GM23248 (cell line): ENCODE data around the gene ASCL4. TPM values are rescaled to one million over a fixed set of nuclear protein-coding genes. Genes with fewer than 3 reads are reported as not detected.

ENCODE experiments used
- DNase-seq: peaks from one replicate; pipeline ENCODE4 v3.0.0-alpha.2; 2015
- H2AFZ ChIP-seq: fragments of 200-600 bp; sonication (generic); 2 replicates; pipeline ENCODE4 v1.6.1; 2016; ENCODE audit warnings: antibody characterized with exemption
- H3F3A ChIP-seq: fragments of 200-600 bp; sonication (generic); 2 replicates; pipeline ENCODE4 v1.6.1; 2016; ENCODE audit warnings: mild to moderate bottlenecking, antibody characterized with exemption, mixed run types; ENCODE audit not compliant: insufficient read depth
- H3K27ac ChIP-seq: fragments of 200-600 bp; sonication (generic); 2 replicates; pipeline ENCODE4 v1.5.1; 2016; ENCODE audit warnings: mild to moderate bottlenecking
- H3K27me3 ChIP-seq: fragments of 200-600 bp; sonication (generic); replicated peaks from 2 replicates; pipeline ENCODE4 v1.6.1; 2016; ENCODE audit warnings: mild to moderate bottlenecking; ENCODE audit not compliant: insufficient read depth
- H3K36me3 ChIP-seq: fragments of 200-600 bp; sonication (generic); 2 replicates; pipeline ENCODE4 v1.6.1; 2016; ENCODE audit warnings: low read depth, mild to moderate bottlenecking
- H3K4me1 ChIP-seq: fragments of 200-600 bp; sonication (generic); 2 replicates; pipeline ENCODE4 v1.6.1; 2016; ENCODE audit warnings: mild to moderate bottlenecking; ENCODE audit not compliant: insufficient read depth
- H3K4me2 ChIP-seq: fragments of 200-600 bp; sonication (generic); one replicate; pipeline ENCODE4 v1.6.1; 2016; ENCODE audit warnings: mild to moderate bottlenecking; ENCODE audit not compliant: unreplicated experiment
- H3K4me3 ChIP-seq: fragments of 200-600 bp; sonication (generic); 2 replicates; pipeline ENCODE4 v1.5.1; 2016; ENCODE audit warnings: mild to moderate bottlenecking
- H3K79me2 ChIP-seq: fragments of 200-600 bp; sonication (generic); 2 replicates; pipeline ENCODE4 v1.6.1; 2016; ENCODE audit warnings: mild to moderate bottlenecking; ENCODE audit not compliant: insufficient read depth
- H3K9ac ChIP-seq: fragments of 200-600 bp; sonication (generic); 2 replicates; pipeline ENCODE4 v1.6.1; 2016; ENCODE audit warnings: mild to moderate bottlenecking
- H3K9me2 ChIP-seq: fragments of 200-600 bp; sonication (generic); 2 replicates; pipeline ENCODE4 v1.6.1; 2016; ENCODE audit warnings: mixed run types, mild to moderate bottlenecking, moderate library complexity; ENCODE audit not compliant: insufficient read depth
- H3K9me3 ChIP-seq: fragments of 200-600 bp; sonication (generic); one replicate; pipeline ENCODE4 v1.6.1; 2017; ENCODE audit warnings: low read depth
- H4K20me1 ChIP-seq: fragments of 200-600 bp; sonication (generic); 2 replicates; pipeline ENCODE4 v1.6.0; 2016; ENCODE audit not compliant: insufficient read depth
- EZH2 ChIP-seq: fragments of 200-600 bp; sonication (generic); IDR thresholded peaks from 2 replicates; pipeline ENCODE4 v1.6.1; 2018; ENCODE audit warnings: antibody characterized with exemption, mild to moderate bottlenecking; ENCODE audit not compliant: insufficient read depth, poor library complexity, severe bottlenecking
- EZH2phosphoT487 ChIP-seq: fragments of 200-600 bp; sonication (generic); IDR thresholded peaks from 2 replicates; pipeline ENCODE4 v1.6.1; 2018; ENCODE audit warnings: antibody characterized with exemption, moderate library complexity, mild to moderate bottlenecking, low read depth; ENCODE audit not compliant: insufficient read depth
- WGBS, 2 experiments: methylation state at CpG; one replicate each; pipeline ENCODE4 v1.1.6; 2015 to 2017; ENCODE audit warnings: low lambda C conversion rate in 2 of 2, low coverage in 1 of 2; ENCODE audit errors: missing lambda C conversion rate in 2 of 2; 5-methylcytosine and 5-hydroxymethylcytosine counted together
- in situ Hi-C: fragments of 300-500 bp; cut with MboI; formaldehyde crosslinking; loops from 2 replicates; pipeline ENCODE4 v1.15.0; 2020
- polyA plus RNA-seq: library from polyadenylated mRNA; unstranded; fragments of >200 nt; fragmentation: Nextera tagmentation; extraction: Ambion mirVana; gene quantifications from 2 replicates; pipeline ENCODE4 v1.2.1, GENCODE V29; 2016
- total RNA-seq: library from RNA; depleted of rRNA; stranded (reverse); fragments of >200 nt; shearing (Covaris generic); gene quantifications from 2 replicates; pipeline ENCODE4 v1.2.3, GENCODE V29; 2014

The ASCL4 gene
- total and polyA plus RNA-seq, 2 experiments from 2014 or later, result not detected

- no peaks in the 10 kb centered on the region for H3K9me3 ChIP-seq
- WGBS, 2 experiments, result 4 to 13% methylated on average over 1 of the region's 1 CpG
- no peak overlapping the region for H3K4me2 ChIP-seq
- H3K27me3 ChIP-seq, result no peaks in the 10 kb centered on the region; the same call in 1 of the 2 replicates
- H3F3A ChIP-seq, result 0 out of 2 replicates have a peak, but pooled peaks cover under 1% of the 10 kb centered on the region
- no peak overlapping the region for H2AFZ ChIP-seq
- TF ChIP-seq EZH2, result no peak
- TF ChIP-seq EZH2phosphoT487, result no peak
- H3K4me3 ChIP-seq, result no peak overlapping the region
- H3K36me3 ChIP-seq, result no peaks in the 10 kb centered on the region
- in situ Hi-C loops, result no loop called here
- H3K79me2 ChIP-seq, result peaks cover 3% of the 10 kb centered on the region
- no peak overlapping the region for H3K9ac ChIP-seq
- no peak for DNase-seq
- H4K20me1 ChIP-seq, result no peaks in the 10 kb centered on the region
- H3K4me1 ChIP-seq, result no peaks in the 10 kb centered on the region
- H3K9me2 ChIP-seq, result no peaks in the 10 kb centered on the region
- H3K27ac ChIP-seq, result no peak overlapping the region
Measured at GRCh38 chr12:107765316-107765715, 9.2 kb upstream of the ASCL4 start.

DNA sequence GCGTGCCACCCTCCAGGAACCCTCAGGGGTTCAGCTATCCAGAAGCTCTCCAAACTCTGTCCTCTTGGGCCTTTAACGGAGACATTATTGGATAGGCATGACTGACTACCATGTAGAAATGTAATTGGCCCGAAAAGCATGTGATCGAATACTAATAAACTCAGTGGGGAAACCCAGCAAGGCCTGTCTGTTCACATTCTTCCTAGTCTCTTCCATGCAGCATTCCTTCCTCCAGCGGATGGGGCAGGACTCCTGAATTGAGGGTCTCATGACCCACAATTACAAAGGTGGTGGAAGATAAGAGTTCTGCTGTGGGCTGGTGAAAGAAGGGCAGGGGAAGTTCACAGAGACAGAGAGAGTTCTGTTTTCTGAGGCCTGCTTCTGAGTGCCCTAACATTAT, 7.0 kb upstream of the ASCL4 start:
- no peak for DNase-seq
- in situ Hi-C loops, result no loop called here
- H3K4me1 ChIP-seq, result no peaks in the 10 kb centered on the region
- H3K27me3 ChIP-seq, result peaks cover 4% of the 10 kb centered on the region; the same call in 1 of the 2 replicates
- no peaks in the 10 kb centered on the region for H3K79me2 ChIP-seq
- 47 to 57% methylated on average over 5 of the region's 5 CpGs for WGBS, 2 experiments
- no peaks in the 10 kb centered on the region for H3K9me3 ChIP-seq
- no peak overlapping the region for H3K4me3 ChIP-seq
- no peak overlapping the region for H3K4me2 ChIP-seq
- no peaks in the 10 kb centered on the region for H3K9me2 ChIP-seq
- no peaks in the 10 kb centered on the region for H4K20me1 ChIP-seq
- no peak overlapping the region for H3K27ac ChIP-seq
- TF ChIP-seq EZH2phosphoT487 (no peak), EZH2 (no peak)
- no peak overlapping the region for H2AFZ ChIP-seq
- H3F3A ChIP-seq, result no peaks in the 10 kb centered on the region
- no peaks in the 10 kb centered on the region for H3K36me3 ChIP-seq
- no peak overlapping the region for H3K9ac ChIP-seq

GRCh38 chr12:107775093-107775721, 703 bp downstream of the ASCL4 start:
- peak; percentile 30 for DNase-seq
- Histone ChIP-seq H3K9ac (no peak overlapping the region), H3F3A (no peaks in the 10 kb centered on the region), H3K27ac (no peak overlapping the region), H3K79me2 (no peaks in the 10 kb centered on the region), H3K4me2 (no peak overlapping the region), H3K4me3 (no peak overlapping the region), H3K4me1 (no peaks in the 10 kb centered on the region), H4K20me1 (no peaks in the 10 kb centered on the region), H3K27me3 (peaks cover 41% of the 10 kb centered on the region), H3K36me3 (no peaks in the 10 kb centered on the region), H3K9me2 (no peaks in the 10 kb centered on the region), H2AFZ (no peak overlapping the region), H3K9me3 (no peaks in the 10 kb centered on the region)
- in situ Hi-C loops, result no loop called here
- 2 to 4% methylated on average over 43 to 58 of the region's 66 CpGs for WGBS, 2 experiments
- TF ChIP-seq EZH2phosphoT487, result no peak
- TF ChIP-seq EZH2, result no peak

GRCh38 chr12:107776171-107776570, 1.7 kb downstream of the ASCL4 start:
- H3K4me3 ChIP-seq, result no peak overlapping the region
- WGBS, 2 experiments, result 9 to 14% methylated on average over 6 of the region's 6 CpGs
- H3K4me1 ChIP-seq, result no peaks in the 10 kb centered on the region
- in situ Hi-C loops, result no loop called here
- no peak for TF ChIP-seq EZH2phosphoT487
- no peak for TF ChIP-seq EZH2
- no peak overlapping the region for H3K4me2 ChIP-seq
- H3K27me3 ChIP-seq, result peaks cover 41% of the 10 kb centered on the region
- H3K9me3 ChIP-seq, result no peaks in the 10 kb centered on the region
- no peaks in the 10 kb centered on the region for H3K36me3 ChIP-seq
- H3K9me2 ChIP-seq, result no peaks in the 10 kb centered on the region
- no peaks in the 10 kb centered on the region for H3K79me2 ChIP-seq
- H2AFZ ChIP-seq, result no peak overlapping the region
- no peaks in the 10 kb centered on the region for H4K20me1 ChIP-seq
- H3K27ac ChIP-seq, result no peak overlapping the region
- no peak overlapping the region for H3K9ac ChIP-seq
- no peaks in the 10 kb centered on the region for H3F3A ChIP-seq
- DNase-seq, result no peak
